Measurements from ENCODE around the gene TMEM163. TPM values are rescaled to one million over a fixed set of nuclear protein-coding genes. Genes with fewer than 3 reads are reported as not detected.

The TMEM163 gene
- total and polyA plus RNA-seq, 4 donors: 5.8 to 46.9 (median 29.8) TPM

- H3K9me3 ChIP-seq (ENCODE audit: control insufficient read depth in 4 of 4, insufficient read depth in 3 of 4, low read length in 3 of 4): peaks cover 0 to 3% (median 0%) of the 10 kb centered on the region in 4 donors
- peak overlapping the region in 1 of 2 donors; percentile 10 for H3K27ac ChIP-seq (ENCODE audit: low read depth in 1 of 2, low read length in 1 of 2)
- no peak overlapping the region for H3K9ac ChIP-seq (ENCODE audit: insufficient read depth in 1 of 2, low read length in 2 of 2)
- WGBS, 2 donors: 64 to 66% methylated on average over 4 of the region's 4 CpGs
- ATAC-seq (ENCODE audit: insufficient read depth, low FRiP score): no peak
- H3K4me3 ChIP-seq: no peak overlapping the region
- peaks cover 0 to 16% (median 0%) of the 10 kb centered on the region in 5 donors for H3K4me1 ChIP-seq (ENCODE audit: control insufficient read depth in 5 of 5, insufficient read depth in 5 of 5, low read length in 5 of 5)
- H3K36me3 ChIP-seq (ENCODE audit: control insufficient read depth in 4 of 4, insufficient read depth in 4 of 4, low read length in 4 of 4): no peaks in the 10 kb centered on the region
- H3K27me3 ChIP-seq (ENCODE audit: control insufficient read depth in 3 of 3, insufficient read depth in 3 of 3, low read length in 2 of 3): peaks cover 10 to 65% (median 42%) of the 10 kb centered on the region in 3 donors
- TF ChIP-seq, protein P1, sequence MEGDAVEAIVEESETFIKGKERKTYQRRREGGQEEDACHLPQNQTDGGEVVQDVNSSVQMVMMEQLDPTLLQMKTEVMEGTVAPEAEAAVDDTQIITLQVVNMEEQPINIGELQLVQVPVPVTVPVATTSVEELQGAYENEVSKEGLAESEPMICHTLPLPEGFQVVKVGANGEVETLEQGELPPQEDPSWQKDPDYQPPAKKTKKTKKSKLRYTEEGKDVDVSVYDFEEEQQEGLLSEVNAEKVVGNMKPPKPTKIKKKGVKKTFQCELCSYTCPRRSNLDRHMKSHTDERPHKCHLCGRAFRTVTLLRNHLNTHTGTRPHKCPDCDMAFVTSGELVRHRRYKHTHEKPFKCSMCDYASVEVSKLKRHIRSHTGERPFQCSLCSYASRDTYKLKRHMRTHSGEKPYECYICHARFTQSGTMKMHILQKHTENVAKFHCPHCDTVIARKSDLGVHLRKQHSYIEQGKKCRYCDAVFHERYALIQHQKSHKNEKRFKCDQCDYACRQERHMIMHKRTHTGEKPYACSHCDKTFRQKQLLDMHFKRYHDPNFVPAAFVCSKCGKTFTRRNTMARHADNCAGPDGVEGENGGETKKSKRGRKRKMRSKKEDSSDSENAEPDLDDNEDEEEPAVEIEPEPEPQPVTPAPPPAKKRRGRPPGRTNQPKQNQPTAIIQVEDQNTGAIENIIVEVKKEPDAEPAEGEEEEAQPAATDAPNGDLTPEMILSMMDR (IDR thresholded peaks at IDR 0.05; ENCODE audit: control extremely low read depth, extremely low read depth): no peak
- DNase-seq: no peak
Measured at GRCh38 chr2:134715932-134716643, 2.7 kb downstream of the TMEM163 start.

- H3K27me3 ChIP-seq (ENCODE audit: control insufficient read depth in 3 of 3, insufficient read depth in 3 of 3, low read length in 2 of 3): peaks cover 6 to 50% (median 25%) of the 10 kb centered on the region in 3 donors
- TF ChIP-seq, protein P1 (IDR thresholded peaks at IDR 0.05; ENCODE audit: control extremely low read depth, extremely low read depth): no peak
- no peak overlapping the region for H3K27ac ChIP-seq (ENCODE audit: low read depth in 1 of 2, low read length in 1 of 2)
Measured at GRCh38 chr2:134714228-134714627, 4.6 kb downstream of the TMEM163 start.

GRCh38 chr2:134713606-134714005 is 5.2 kb downstream of the TMEM163 start:
- H3K27ac ChIP-seq (ENCODE audit: low read depth in 1 of 2, low read length in 1 of 2): no peak overlapping the region
- H3K9ac ChIP-seq (ENCODE audit: insufficient read depth in 1 of 2, low read length in 2 of 2): no peak overlapping the region
- WGBS, 2 donors: 72 to 88% methylated on average over 1 of the region's 1 CpG
- DNase-seq: no peak
- no peak overlapping the region for H3K4me3 ChIP-seq
- no peak for ATAC-seq (ENCODE audit: insufficient read depth, low FRiP score)
- H3K4me1 ChIP-seq (ENCODE audit: control insufficient read depth in 5 of 5, insufficient read depth in 5 of 5, low read length in 5 of 5): peaks cover 0 to 12% (median 0%) of the 10 kb centered on the region in 5 donors
- H3K9me3 ChIP-seq (ENCODE audit: control insufficient read depth in 4 of 4, insufficient read depth in 3 of 4, low read length in 3 of 4): peaks cover 0 to 3% (median 0%) of the 10 kb centered on the region in 4 donors
- H3K27me3 ChIP-seq (ENCODE audit: control insufficient read depth in 3 of 3, insufficient read depth in 3 of 3, low read length in 2 of 3): peaks cover 3 to 48% (median 24%) of the 10 kb centered on the region in 3 donors
- no peaks in the 10 kb centered on the region for H3K36me3 ChIP-seq (ENCODE audit: control insufficient read depth in 4 of 4, insufficient read depth in 4 of 4, low read length in 4 of 4)
- TF ChIP-seq, protein P1 (IDR thresholded peaks at IDR 0.05; ENCODE audit: control extremely low read depth, extremely low read depth): no peak

More at GRCh38 chr2:134714228-134714627, 4.6 kb downstream of the TMEM163 start:
- H3K9ac ChIP-seq (ENCODE audit: insufficient read depth in 1 of 2, low read length in 2 of 2): no peak overlapping the region
- DNase-seq (no peak), ATAC-seq (ENCODE audit: insufficient read depth, low FRiP score) (no peak)
- peaks cover 0 to 3% (median 0%) of the 10 kb centered on the region in 4 donors for H3K9me3 ChIP-seq (ENCODE audit: control insufficient read depth in 4 of 4, insufficient read depth in 3 of 4, low read length in 3 of 4)
- H3K4me1 ChIP-seq (ENCODE audit: control insufficient read depth in 5 of 5, insufficient read depth in 5 of 5, low read length in 5 of 5): peaks cover 0 to 14% (median 0%) of the 10 kb centered on the region in 5 donors
- 85 to 93% methylated on average over 2 of the region's 2 CpGs for WGBS, 2 donors
- no peaks in the 10 kb centered on the region for H3K36me3 ChIP-seq (ENCODE audit: control insufficient read depth in 4 of 4, insufficient read depth in 4 of 4, low read length in 4 of 4)
- no peak overlapping the region for H3K4me3 ChIP-seq
